Nephron (organoid): ENCODE results near the gene ASTN2.

Source experiments
- H3K27ac Mint-ChIP-seq, 3 experiments: 2 replicates each; pipeline ENCODE4 v1.8.0; 2020; ENCODE audit warnings: mixed read lengths in 3 of 3, mild to moderate bottlenecking in 2 of 3, moderate library complexity in 1 of 3
- H3K27me3 Mint-ChIP-seq: 2 replicates; pipeline ENCODE4 v1.8.0; 2021; ENCODE audit warnings: low read depth, mild to moderate bottlenecking, moderate library complexity, mixed read lengths
- H3K36me3 Mint-ChIP-seq: 2 replicates; pipeline ENCODE4 v1.8.0; 2020; ENCODE audit warnings: low read depth, mixed read lengths
- H3K4me1 Mint-ChIP-seq: 2 replicates; pipeline ENCODE4 v1.8.0; 2020; ENCODE audit warnings: mixed read lengths
- H3K4me3 Mint-ChIP-seq, 3 experiments: 2 replicates each; pipeline ENCODE4 v1.8.0; 2020; ENCODE audit warnings: mild to moderate bottlenecking in 3 of 3, mixed read lengths in 3 of 3, moderate library complexity in 2 of 3
- H3K9me3 Mint-ChIP-seq: 2 replicates; pipeline ENCODE4 v1.8.0; 2020; ENCODE audit warnings: mixed read lengths
- CTCF ChIP-seq, 3 experiments: fragments of 200-600 bp; sonication (generic); IDR thresholded peaks; one replicate each; pipeline ENCODE4 v1.5.0; 2021; ENCODE audit warnings: antibody characterized with exemption in 3 of 3; ENCODE audit not compliant: unreplicated experiment in 3 of 3

Gene ASTN2

GRCh38 chr9:116978155-116978554 is 436.7 kb downstream of the ASTN2 start:
- Mint-ChIP-seq H3K27ac (peak overlapping the region in 1 of 3 experiments; percentile 40), H3K9me3 (no peaks in the 10 kb centered on the region), H3K27me3 (no peaks in the 10 kb centered on the region), H3K36me3 (no peaks in the 10 kb centered on the region), H3K4me1 (peaks cover 8% of the 10 kb centered on the region), H3K4me3 (no peak overlapping the region)
- TF ChIP-seq CTCF (IDR thresholded peaks at IDR 0.05; ENCODE audit: unreplicated experiment in 3 of 3): no peak

DNA sequence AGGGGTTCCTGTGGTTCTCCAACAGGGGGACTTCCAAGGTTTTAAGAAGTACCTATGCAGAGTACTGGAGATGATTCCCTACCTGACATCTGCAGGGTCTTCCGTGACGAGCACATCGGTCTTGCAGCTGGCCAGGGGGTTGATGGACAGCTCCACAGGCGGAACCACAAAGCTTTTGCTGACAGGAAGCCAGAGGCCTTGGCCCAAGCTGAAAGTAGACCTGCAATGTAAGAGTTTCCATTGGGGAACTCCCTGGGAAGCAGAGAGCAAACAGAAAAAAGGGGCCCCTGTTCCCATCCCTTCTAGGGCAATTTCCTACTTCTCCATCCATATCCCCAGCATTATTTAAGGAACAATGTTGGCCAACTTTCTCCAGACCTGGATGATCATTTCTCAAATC is 439.7 kb downstream of the ASTN2 start:
- H3K4me3 Mint-ChIP-seq: no peak overlapping the region

DNA sequence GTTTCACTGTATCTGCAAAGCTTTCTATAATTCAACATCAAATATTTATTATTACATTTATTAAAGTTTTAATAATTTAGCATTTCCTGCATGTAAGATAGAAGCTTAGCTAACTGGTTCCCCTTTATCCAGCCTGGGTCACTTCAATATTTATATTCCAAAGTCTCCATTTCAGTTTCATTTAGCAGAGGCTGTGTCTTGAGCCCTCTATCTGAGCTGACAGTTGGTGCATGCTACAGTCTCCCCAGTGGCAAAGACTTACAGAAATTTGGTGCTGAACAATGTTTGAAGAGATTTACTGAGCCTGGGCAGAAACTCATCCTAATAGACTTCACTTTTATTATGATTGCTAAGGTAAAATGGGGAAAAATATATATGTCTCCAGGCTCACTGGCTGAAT is 448.7 kb downstream of the ASTN2 start:
- Mint-ChIP-seq H3K36me3 (no peaks in the 10 kb centered on the region), H3K4me1 (no peaks in the 10 kb centered on the region), H3K4me3 (no peak overlapping the region), H3K27ac (no peak overlapping the region), H3K27me3 (peaks cover 4% of the 10 kb centered on the region), H3K9me3 (no peaks in the 10 kb centered on the region)
- TF ChIP-seq CTCF (IDR thresholded peaks at IDR 0.05; ENCODE audit: unreplicated experiment in 3 of 3): no peak

More for the DNA sequence above, 439.7 kb downstream of the ASTN2 start:
- Mint-ChIP-seq H3K27me3 (no peaks in the 10 kb centered on the region), H3K36me3 (no peaks in the 10 kb centered on the region), H3K4me1 (peaks cover 8% of the 10 kb centered on the region), H3K9me3 (no peaks in the 10 kb centered on the region), H3K27ac (peak overlapping the region in 1 of 3 experiments; percentile 44)
- TF ChIP-seq CTCF (IDR thresholded peaks at IDR 0.05; ENCODE audit: unreplicated experiment in 3 of 3): no peak

GRCh38 chr9:116964258-116964657 is 450.6 kb downstream of the ASTN2 start:
- no peak for TF ChIP-seq CTCF (IDR thresholded peaks at IDR 0.05; ENCODE audit: unreplicated experiment in 3 of 3)
- no peaks in the 10 kb centered on the region for H3K36me3 Mint-ChIP-seq
- peaks cover 11% of the 10 kb centered on the region for H3K27me3 Mint-ChIP-seq
- H3K9me3 Mint-ChIP-seq: no peaks in the 10 kb centered on the region
- no peak overlapping the region for H3K27ac Mint-ChIP-seq
- H3K4me1 Mint-ChIP-seq: no peaks in the 10 kb centered on the region
- no peak overlapping the region for H3K4me3 Mint-ChIP-seq

DNA sequence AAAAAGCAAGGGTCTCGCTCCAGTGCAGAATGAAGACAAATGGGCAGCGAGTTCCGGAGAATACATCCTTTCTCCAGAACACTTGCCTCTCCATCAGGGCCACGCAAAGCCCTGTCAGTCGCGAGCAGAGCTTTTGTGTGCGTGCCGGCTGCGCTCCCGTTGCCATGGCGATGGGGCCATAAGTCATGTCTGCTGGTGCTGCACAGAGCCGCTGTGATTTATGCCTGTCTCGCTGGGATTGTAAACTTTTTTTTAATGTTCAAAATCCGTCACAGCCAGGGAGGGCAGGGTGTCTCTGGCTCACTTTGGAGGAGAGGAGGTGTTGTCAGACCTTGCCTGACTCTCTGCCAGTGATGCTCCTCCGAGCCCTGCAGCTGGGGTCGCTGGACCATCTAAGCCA is 455.0 kb downstream of the ASTN2 start:
- Mint-ChIP-seq H3K36me3 (no peaks in the 10 kb centered on the region), H3K4me1 (no peaks in the 10 kb centered on the region), H3K4me3 (no peak overlapping the region), H3K27me3 (peaks cover 18% of the 10 kb centered on the region), H3K27ac (no peak overlapping the region), H3K9me3 (no peaks in the 10 kb centered on the region)
- TF ChIP-seq CTCF (IDR thresholded peaks at IDR 0.05; ENCODE audit: unreplicated experiment in 3 of 3): no peak

DNA sequence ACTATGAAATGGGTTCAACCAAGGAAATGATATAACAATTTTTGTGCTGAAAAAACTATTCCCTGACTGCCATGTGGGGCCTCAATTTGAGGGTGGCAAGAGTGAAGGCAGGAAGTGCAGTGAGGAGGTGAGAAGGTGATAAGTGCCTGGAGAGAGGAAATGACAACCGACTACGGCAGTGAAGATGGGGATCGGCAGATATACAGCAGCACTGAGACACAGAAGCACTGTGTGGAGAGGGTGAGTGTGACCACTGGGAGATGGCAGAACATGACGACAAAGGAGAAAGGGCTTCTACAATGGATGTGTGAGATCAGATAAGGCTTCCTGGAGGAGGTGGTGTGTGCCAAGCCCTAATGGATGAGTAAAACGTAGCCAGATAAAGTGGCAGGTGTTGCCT is 456.0 kb downstream of the ASTN2 start:
- no peaks in the 10 kb centered on the region for H3K9me3 Mint-ChIP-seq
- no peak overlapping the region for H3K27ac Mint-ChIP-seq
- no peak for TF ChIP-seq CTCF (IDR thresholded peaks at IDR 0.05; ENCODE audit: unreplicated experiment in 3 of 3)
- H3K36me3 Mint-ChIP-seq: no peaks in the 10 kb centered on the region
- no peak overlapping the region for H3K4me3 Mint-ChIP-seq
- no peaks in the 10 kb centered on the region for H3K4me1 Mint-ChIP-seq
- H3K27me3 Mint-ChIP-seq: peaks cover 18% of the 10 kb centered on the region
